HG02571 (cell line): ENCODE results near the gene LRP4.
"Not testable (repeated sequence)": the region's sequence is repeated elsewhere in the genome, so short reads cannot be mapped to it uniquely, and the experiment has no call there.

Experiments used
- ATAC-seq: cut with Tn5 transposase; IDR thresholded peaks from one replicate; pipeline ENCODE4 v1.9.1; 2021; ENCODE audit warnings: mild to moderate bottlenecking, moderate library complexity; ENCODE audit not compliant: unreplicated experiment

The LRP4 gene

GRCh38 chr11:46918083-46918787 lies at the start of gene LRP4:
TSS of gene LRP4 (minus strand) at chr11:46918550. CDS start at chr11:46918379, 171 bp downstream.
- ATAC-seq: no peak

GRCh38 chr11:46967962-46968361 lies 49.6 kb upstream of the LRP4 start:
- ATAC-seq: no peak

GRCh38 chr11:46966773-46967172 lies 48.4 kb upstream of the LRP4 start:
- no peak for ATAC-seq

GRCh38 chr11:46963844-46964243 lies 45.5 kb upstream of the LRP4 start:
- no peak for ATAC-seq

GRCh38 chr11:46961886-46962285 lies 43.5 kb upstream of the LRP4 start:
- not testable (repeated sequence) for ATAC-seq

GRCh38 chr11:46961041-46961440 lies 42.7 kb upstream of the LRP4 start:
- ATAC-seq: no peak

GRCh38 chr11:46958777-46959176 lies 40.4 kb upstream of the LRP4 start:
- no peak for ATAC-seq

- no peak for ATAC-seq
Observed at GRCh38 chr11:46953093-46953492, 34.7 kb upstream of the LRP4 start.

- ATAC-seq: no peak
Observed at GRCh38 chr11:46952553-46952952, 34.2 kb upstream of the LRP4 start.

GRCh38 chr11:46951864-46952263 lies 33.5 kb upstream of the LRP4 start:
- no peak for ATAC-seq

GRCh38 chr11:46949297-46949696 lies 30.9 kb upstream of the LRP4 start:
- no peak for ATAC-seq

- no peak for ATAC-seq
Observed at GRCh38 chr11:46948378-46949131, 30.2 kb upstream of the LRP4 start.

GRCh38 chr11:46947399-46948077 lies 29.2 kb upstream of the LRP4 start:
- no peak for ATAC-seq

GRCh38 chr11:46944356-46945075 lies 26.2 kb upstream of the LRP4 start:
- ATAC-seq: no peak

GRCh38 chr11:46942172-46942571 lies 23.8 kb upstream of the LRP4 start:
- no peak for ATAC-seq

- peak; percentile 92 for ATAC-seq
Observed at GRCh38 chr11:46936138-46937110, 18.1 kb upstream of the LRP4 start, which contains the start of gene CSTPP1. TSS of gene CSTPP1 (plus strand) at chr11:46936761. CDS start at chr11:46936806, 45 bp downstream.

- ATAC-seq: no peak
Observed at GRCh38 chr11:46930089-46930488, 11.7 kb upstream of the LRP4 start.

GRCh38 chr11:46928701-46929100 lies 10.4 kb upstream of the LRP4 start:
- ATAC-seq: not testable (repeated sequence)

- not testable (repeated sequence) for ATAC-seq
Observed at GRCh38 chr11:46927928-46928327, 9.6 kb upstream of the LRP4 start.

- ATAC-seq: no peak
Observed at GRCh38 chr11:46920755-46921154, 2.4 kb upstream of the LRP4 start.
